Endodermal cell (in vitro differentiated cells): ENCODE results near the gene PDZRN4. TPM values are rescaled to one million over a fixed set of nuclear protein-coding genes. Genes with fewer than 3 reads are reported as not detected.

ENCODE experiments used
- DNase-seq: peaks from one replicate; pipeline ENCODE4 v3.0.0-alpha.2; 2017
- H3K27ac ChIP-seq: 2 replicates; pipeline ENCODE4 v1.5.1; 2013; ENCODE audit warnings: mild to moderate bottlenecking, low read depth, low read length, moderate library complexity
- H3K27me3 ChIP-seq: 2 replicates; pipeline ENCODE4 v1.6.1; 2013; ENCODE audit warnings: mild to moderate bottlenecking, low read length, moderate library complexity; ENCODE audit not compliant: insufficient read depth, control insufficient read depth, poor library complexity, severe bottlenecking
- H3K36me3 ChIP-seq: 2 replicates; pipeline ENCODE4 v1.7.0; 2013; ENCODE audit warnings: mild to moderate bottlenecking, low read length, moderate library complexity; ENCODE audit not compliant: control insufficient read depth, insufficient read depth
- H3K4me1 ChIP-seq: one replicate; pipeline ENCODE4 v1.7.0; 2013; ENCODE audit warnings: low read length; ENCODE audit not compliant: control insufficient read depth, insufficient read depth
- H3K4me3 ChIP-seq: 2 replicates; pipeline ENCODE4 v1.5.1; 2013; ENCODE audit warnings: mild to moderate bottlenecking, low read length, moderate library complexity
- H3K9ac ChIP-seq: 2 replicates; pipeline ENCODE4 v1.6.1; 2013; ENCODE audit warnings: mild to moderate bottlenecking, low read length, moderate library complexity; ENCODE audit not compliant: poor library complexity, severe bottlenecking; ENCODE audit errors: extremely low read depth
- H3K9me3 ChIP-seq: 2 replicates; pipeline ENCODE4 v1.6.1; 2013; ENCODE audit warnings: mild to moderate bottlenecking, low read length, moderate library complexity; ENCODE audit not compliant: control insufficient read depth
- H3K27ac Mint-ChIP-seq: 2 replicates; pipeline ENCODE4 v1.8.0; 2020; ENCODE audit warnings: mixed read lengths
- H3K27me3 Mint-ChIP-seq: 2 replicates; pipeline ENCODE4 v1.8.0; 2021; ENCODE audit warnings: mild to moderate bottlenecking, mixed read lengths; ENCODE audit not compliant: insufficient read depth
- H3K36me3 Mint-ChIP-seq: 2 replicates; pipeline ENCODE4 v1.8.0; 2020; ENCODE audit warnings: low read depth, mixed read lengths
- H3K4me1 Mint-ChIP-seq: 2 replicates; pipeline ENCODE4 v1.8.0; 2020; ENCODE audit warnings: mixed read lengths
- H3K4me3 Mint-ChIP-seq: 2 replicates; pipeline ENCODE4 v1.8.0; 2020; ENCODE audit warnings: mild to moderate bottlenecking, moderate library complexity, mixed read lengths
- H3K9me3 Mint-ChIP-seq: 2 replicates; pipeline ENCODE4 v1.8.0; 2020; ENCODE audit warnings: mild to moderate bottlenecking, mixed read lengths
- WGBS, 2 experiments: methylation state at CpG; one replicate each; pipeline versions ENCODE4 v1.1.5 to v1.1.7; 2013; ENCODE audit warnings: missing lambda C conversion rate in 2 of 2, mixed read lengths in 1 of 2; ENCODE audit not compliant: insufficient coverage in 1 of 2, insufficient read length in 1 of 2; 5-methylcytosine and 5-hydroxymethylcytosine counted together
- total RNA-seq, 2 donors: library from RNA; stranded (reverse); fragmentation: NEBNext Ultra II Directional in 1 of 2; extraction: Animal tissue kit (Norgen Biotek cat#: 25700) in 1 of 2; gene quantifications; 2 replicates in 1 of 2; 3 replicates in 1 of 2; pipeline ENCODE4 v1.2.1, GENCODE V29; 2021
- TF ChIP-seq, protein P1 (sequence below): fragments of 200-600 bp; sonication (generic); conservative IDR thresholded peaks from 2 replicates; pipeline ENCODE4 v1.5.0; 2021; ENCODE audit warnings: antibody characterized with exemption, mild to moderate bottlenecking

PDZRN4 gene
- total RNA-seq, 2 donors from 2014 or later: 1.6 to 1.9 TPM

DNA sequence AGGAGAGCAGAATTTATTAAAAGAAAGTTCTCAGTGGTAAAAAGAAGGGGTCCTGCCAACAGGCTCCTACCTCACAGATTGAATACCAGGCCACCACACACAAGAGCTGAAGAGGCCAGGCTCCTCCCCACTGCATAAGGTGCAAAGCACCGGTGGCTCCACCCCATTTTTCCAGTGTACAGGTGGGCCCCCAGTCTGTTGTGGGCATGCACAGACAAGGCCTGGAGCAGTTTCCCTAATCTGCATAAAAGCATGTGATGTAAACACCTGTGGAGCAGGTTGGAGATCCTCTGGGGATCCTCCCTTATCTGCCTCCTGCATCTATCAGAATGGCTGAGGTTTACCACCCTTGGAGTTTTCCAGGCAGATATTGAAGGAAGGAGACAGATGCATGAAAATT, 45.7 kb upstream of the PDZRN4 start:
- TF ChIP-seq, protein P1, sequence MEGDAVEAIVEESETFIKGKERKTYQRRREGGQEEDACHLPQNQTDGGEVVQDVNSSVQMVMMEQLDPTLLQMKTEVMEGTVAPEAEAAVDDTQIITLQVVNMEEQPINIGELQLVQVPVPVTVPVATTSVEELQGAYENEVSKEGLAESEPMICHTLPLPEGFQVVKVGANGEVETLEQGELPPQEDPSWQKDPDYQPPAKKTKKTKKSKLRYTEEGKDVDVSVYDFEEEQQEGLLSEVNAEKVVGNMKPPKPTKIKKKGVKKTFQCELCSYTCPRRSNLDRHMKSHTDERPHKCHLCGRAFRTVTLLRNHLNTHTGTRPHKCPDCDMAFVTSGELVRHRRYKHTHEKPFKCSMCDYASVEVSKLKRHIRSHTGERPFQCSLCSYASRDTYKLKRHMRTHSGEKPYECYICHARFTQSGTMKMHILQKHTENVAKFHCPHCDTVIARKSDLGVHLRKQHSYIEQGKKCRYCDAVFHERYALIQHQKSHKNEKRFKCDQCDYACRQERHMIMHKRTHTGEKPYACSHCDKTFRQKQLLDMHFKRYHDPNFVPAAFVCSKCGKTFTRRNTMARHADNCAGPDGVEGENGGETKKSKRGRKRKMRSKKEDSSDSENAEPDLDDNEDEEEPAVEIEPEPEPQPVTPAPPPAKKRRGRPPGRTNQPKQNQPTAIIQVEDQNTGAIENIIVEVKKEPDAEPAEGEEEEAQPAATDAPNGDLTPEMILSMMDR: no peak
- no peaks in the 10 kb centered on the region for H3K36me3 Mint-ChIP-seq
- no peaks in the 10 kb centered on the region for H3K4me1 Mint-ChIP-seq
- DNase-seq: no peak
- peaks cover 1% of the 10 kb centered on the region for H3K9me3 Mint-ChIP-seq
- H3K27me3 Mint-ChIP-seq: no peaks in the 10 kb centered on the region
- no peak overlapping the region for H3K27ac Mint-ChIP-seq
- Histone ChIP-seq H3K27ac (no peak overlapping the region), H3K9me3 (no peaks in the 10 kb centered on the region), H3K36me3 (no peaks in the 10 kb centered on the region), H3K27me3 (no peaks in the 10 kb centered on the region), H3K4me1 (no peaks in the 10 kb centered on the region), H3K4me3 (no peak overlapping the region), H3K9ac (no peak overlapping the region)
- 91% methylated on average over 1 of the region's 1 CpG; no CpG with 5 or more reads in 1 of the 2 experiments for WGBS, 2 experiments
- no peak overlapping the region for H3K4me3 Mint-ChIP-seq

GRCh38 chr12:41151793-41152192, 36.3 kb upstream of the PDZRN4 start:
- no peak overlapping the region for H3K4me3 Mint-ChIP-seq
- Histone ChIP-seq H3K4me3 (no peak overlapping the region), H3K9me3 (no peaks in the 10 kb centered on the region), H3K27me3 (no peaks in the 10 kb centered on the region), H3K27ac (no peak overlapping the region), H3K36me3 (no peaks in the 10 kb centered on the region), H3K4me1 (no peaks in the 10 kb centered on the region), H3K9ac (no peak overlapping the region)
- 85 to 92% methylated on average over 2 to 3 of the region's 3 CpGs for WGBS, 2 experiments
- no peak overlapping the region for H3K27ac Mint-ChIP-seq
- H3K4me1 Mint-ChIP-seq: no peaks in the 10 kb centered on the region
- no peaks in the 10 kb centered on the region for H3K27me3 Mint-ChIP-seq
- TF ChIP-seq, protein P1: no peak
- H3K9me3 Mint-ChIP-seq: peaks cover 11% of the 10 kb centered on the region
- no peak for DNase-seq
- no peaks in the 10 kb centered on the region for H3K36me3 Mint-ChIP-seq

GRCh38 chr12:41162461-41162860, 25.7 kb upstream of the PDZRN4 start:
- Histone ChIP-seq H3K27ac (no peak overlapping the region), H3K4me1 (no peaks in the 10 kb centered on the region), H3K9ac (no peak overlapping the region), H3K36me3 (no peaks in the 10 kb centered on the region), H3K9me3 (no peaks in the 10 kb centered on the region), H3K4me3 (no peak overlapping the region), H3K27me3 (no peaks in the 10 kb centered on the region)
- no peaks in the 10 kb centered on the region for H3K27me3 Mint-ChIP-seq
- DNase-seq: no peak
- TF ChIP-seq, protein P1: no peak
- WGBS, 2 experiments: 89 to 96% methylated on average over 4 to 5 of the region's 5 CpGs
- H3K27ac Mint-ChIP-seq: no peak overlapping the region
- no peaks in the 10 kb centered on the region for H3K36me3 Mint-ChIP-seq
- H3K4me3 Mint-ChIP-seq: no peak overlapping the region
- H3K4me1 Mint-ChIP-seq: no peaks in the 10 kb centered on the region
- peaks cover 1% of the 10 kb centered on the region for H3K9me3 Mint-ChIP-seq
